GM18909 (cell line): ENCODE data around the gene PLCG2.
"Not testable (repeated sequence)": the region's sequence is repeated elsewhere in the genome, so short reads cannot be mapped to it uniquely, and the experiment has no call there.

Experiments
- ATAC-seq: cut with Tn5 transposase; IDR thresholded peaks from one replicate; pipeline ENCODE4 v1.9.1; 2021; ENCODE audit warnings: mild to moderate bottlenecking; ENCODE audit not compliant: unreplicated experiment, poor library complexity

PLCG2 gene

GRCh38 chr16:81778861-81779535 lies at the start of gene PLCG2:
PLCG2 (plus strand) TSS chr16:81779291; CDS start chr16:81785990, 6,699 bp downstream.
- ATAC-seq: peak; percentile 86

- ATAC-seq: no peak
These were observed 49.6 kb upstream of the PLCG2 start for GRCh38 chr16:81729451-81729850.

GRCh38 chr16:81730090-81731051 lies 48.7 kb upstream of the PLCG2 start:
- ATAC-seq: peak; percentile 84

GRCh38 chr16:81731649-81732048 lies 47.4 kb upstream of the PLCG2 start:
- no peak for ATAC-seq

GRCh38 chr16:81732699-81733098 lies 46.4 kb upstream of the PLCG2 start:
- no peak for ATAC-seq

GRCh38 chr16:81733295-81733694 lies 45.8 kb upstream of the PLCG2 start:
- no peak for ATAC-seq

GRCh38 chr16:81734632-81735434 lies 44.3 kb upstream of the PLCG2 start:
- ATAC-seq: no peak

GRCh38 chr16:81737885-81738536 lies 41.1 kb upstream of the PLCG2 start:
- peak; percentile 71 for ATAC-seq

GRCh38 chr16:81738783-81739496 lies 40.2 kb upstream of the PLCG2 start:
- ATAC-seq: no peak

- no peak for ATAC-seq
These were observed 39.6 kb upstream of the PLCG2 start for GRCh38 chr16:81739503-81739902.

- peak; percentile 75 for ATAC-seq
These were observed 38.9 kb upstream of the PLCG2 start for GRCh38 chr16:81740169-81740568.

- not testable (repeated sequence) for ATAC-seq
These were observed 37.7 kb upstream of the PLCG2 start for GRCh38 chr16:81741430-81741770.

GRCh38 chr16:81744385-81744784 lies 34.7 kb upstream of the PLCG2 start:
- ATAC-seq: no peak

- no peak for ATAC-seq
These were observed 34.2 kb upstream of the PLCG2 start for GRCh38 chr16:81744911-81745310.

GRCh38 chr16:81745704-81746558 lies 33.2 kb upstream of the PLCG2 start:
- peak; percentile 78 for ATAC-seq

- ATAC-seq: no peak
These were observed 32.5 kb upstream of the PLCG2 start for GRCh38 chr16:81746566-81746965.

- no peak for ATAC-seq
These were observed 30.5 kb upstream of the PLCG2 start for GRCh38 chr16:81748476-81749198.
